Cardiac fibroblast (primary cell): ENCODE data around the gene PRSS48.
"Not testable (repeated sequence)": the region's sequence is repeated elsewhere in the genome, so short reads cannot be mapped to it uniquely, and the experiment has no call there.

Source experiments
- DNase-seq, 2 donors: peaks; one replicate each; pipeline versions ENCODE4 v3.0.0 to v3.0.0-alpha.2; 2010; ENCODE audit warnings: low read depth in 2 of 2
- H3K4me3 ChIP-seq, 2 donors: replicated peaks in 1 of 2; 1 replicate in 1 of 2; 2 replicates in 1 of 2; pipeline ENCODE4 v1.5.1; 2011; ENCODE audit warnings: low read depth in 2 of 2, low read length in 2 of 2, mild to moderate bottlenecking in 2 of 2, moderate library complexity in 1 of 2
- CTCF ChIP-seq: IDR thresholded peaks from one replicate; pipeline ENCODE4 v1.5.1; 2011; ENCODE audit warnings: low read depth, mild to moderate bottlenecking, low read length, inconsistent platforms

The PRSS48 gene

GRCh38 chr4:151250706-151251105 is 26.3 kb upstream of the PRSS48 start:
- no peak overlapping the region for H3K4me3 ChIP-seq
- no peak for TF ChIP-seq CTCF
- no peak for DNase-seq

GRCh38 chr4:151251603-151252304 is 25.2 kb upstream of the PRSS48 start:
- no peak for TF ChIP-seq CTCF
- no peak overlapping the region for H3K4me3 ChIP-seq
- DNase-seq, result peak in 1 of 2 donors; percentile 8

GRCh38 chr4:151255226-151255625 is 21.7 kb upstream of the PRSS48 start:
- DNase-seq, H3K4me3 ChIP-seq: not testable (repeated sequence)

DNA sequence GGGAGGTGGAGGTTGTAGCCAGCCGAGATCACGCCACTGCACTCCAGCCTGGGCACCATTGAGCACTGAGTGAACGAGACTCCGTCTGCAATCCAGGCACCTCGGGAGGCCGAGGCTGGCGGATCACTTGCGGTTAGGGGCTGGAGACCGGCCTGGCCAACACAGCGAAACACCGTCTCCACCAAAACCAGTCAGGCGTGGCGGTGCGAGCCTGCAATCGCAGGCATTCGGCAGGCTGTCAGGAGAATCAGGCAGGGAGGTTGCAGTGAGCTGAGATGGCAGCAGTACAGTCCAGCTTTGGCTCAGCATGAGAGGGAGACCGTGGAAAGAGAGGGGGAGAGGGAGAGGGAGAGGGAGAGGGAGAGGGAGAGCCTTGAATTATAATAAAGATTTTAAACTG is 21.3 kb upstream of the PRSS48 start:
- not testable (repeated sequence) for DNase-seq, H3K4me3 ChIP-seq

GRCh38 chr4:151256134-151256533 is 20.8 kb upstream of the PRSS48 start:
- no peak overlapping the region for H3K4me3 ChIP-seq
- no peak for TF ChIP-seq CTCF
- DNase-seq, result no peak

DNA sequence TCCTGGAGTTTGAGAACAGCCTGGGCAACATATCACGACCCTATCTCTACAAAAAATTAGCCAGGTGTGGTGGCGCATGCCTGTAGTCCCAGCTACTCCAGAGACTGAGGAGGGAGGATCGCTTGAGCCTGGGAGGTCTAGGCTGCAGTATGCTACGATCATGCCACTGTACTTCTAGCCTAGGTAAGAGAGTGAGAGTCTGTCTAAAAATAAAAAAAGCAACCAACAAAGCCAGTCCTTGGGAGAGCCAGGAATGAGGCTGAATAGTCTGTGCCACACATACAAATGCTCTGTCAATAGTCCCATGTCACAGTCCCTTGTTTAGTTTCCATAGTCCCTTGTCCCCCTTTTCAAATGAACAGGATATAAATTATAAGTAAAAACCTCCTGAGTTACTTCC is 19.3 kb upstream of the PRSS48 start:
- no peak for TF ChIP-seq CTCF
- DNase-seq, result no peak
- H3K4me3 ChIP-seq, result no peak overlapping the region

DNA sequence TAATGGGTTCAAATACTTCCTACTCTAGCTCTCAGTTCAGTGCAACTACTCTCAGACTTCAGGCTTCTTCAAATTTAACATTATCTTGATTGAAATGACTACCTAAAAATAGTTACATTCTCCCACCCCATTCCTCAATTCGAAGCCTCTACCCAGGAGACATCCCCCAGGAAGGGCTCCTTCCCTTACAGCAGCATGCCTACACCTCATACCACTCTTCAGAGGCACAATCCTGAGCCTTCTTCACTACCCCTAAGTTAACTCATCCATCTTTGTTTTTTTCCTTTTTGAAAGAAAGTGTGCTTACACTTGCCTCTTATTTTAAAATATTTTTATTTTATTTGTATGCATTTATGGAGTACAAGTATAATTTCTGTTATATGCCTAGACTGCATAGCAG is 17.2 kb upstream of the PRSS48 start:
- DNase-seq, result no peak
- TF ChIP-seq CTCF, result no peak

GRCh38 chr4:151260526-151260925 is 16.4 kb upstream of the PRSS48 start:
- H3K4me3 ChIP-seq, result no peak overlapping the region
- TF ChIP-seq CTCF, result no peak

More for the DNA sequence above, 17.2 kb upstream of the PRSS48 start:
- H3K4me3 ChIP-seq, result no peak overlapping the region

More at GRCh38 chr4:151260526-151260925, 16.4 kb upstream of the PRSS48 start:
- DNase-seq, result peak in 1 of 2 donors; percentile 19
